Epithelial cell of esophagus (primary cell): ENCODE measurements around the gene RSAD1.

ENCODE experiments used
- DNase-seq: peaks from one replicate; pipeline ENCODE4 v3.0.0; 2010; ENCODE audit warnings: low read depth
- H3K4me3 ChIP-seq: 2 replicates; pipeline ENCODE4 v1.5.1; 2011; ENCODE audit warnings: mild to moderate bottlenecking, low read length, control low read depth
- CTCF ChIP-seq: IDR thresholded peaks from 2 replicates; pipeline ENCODE4 v1.5.1; 2011; ENCODE audit warnings: low read depth, mild to moderate bottlenecking, low read length, control low read depth, inconsistent platforms; ENCODE audit not compliant: insufficient read depth; ENCODE audit errors: missing control alignments

The RSAD1 gene

GRCh38 chr17:50468304-50469207, 10.1 kb upstream of the RSAD1 start, which contains the start of gene CHAD:
CHAD (minus strand) TSS chr17:50468880; CDS start chr17:50468813, 67 bp downstream.
- DNase-seq = no peak
- H3K4me3 ChIP-seq = no peak within 1 kb of the TSS
- TF ChIP-seq CTCF = no peak

- DNase-seq = no peak
- no peak overlapping the region for H3K4me3 ChIP-seq
- TF ChIP-seq CTCF = no peak
Observed at GRCh38 chr17:50469208-50469605, 9.5 kb upstream of the RSAD1 start.

- no peak for TF ChIP-seq CTCF
- no peak overlapping the region for H3K4me3 ChIP-seq
- no peak for DNase-seq
Observed at GRCh38 chr17:50469671-50470305, 8.9 kb upstream of the RSAD1 start.

- H3K4me3 ChIP-seq = no peak overlapping the region
- no peak for TF ChIP-seq CTCF
- DNase-seq = no peak
Observed at GRCh38 chr17:50470426-50470825, 8.2 kb upstream of the RSAD1 start.

GRCh38 chr17:50471009-50471905, 7.4 kb upstream of the RSAD1 start:
- TF ChIP-seq CTCF = no peak
- no peak overlapping the region for H3K4me3 ChIP-seq
- no peak for DNase-seq

GRCh38 chr17:50472286-50472685, 6.4 kb upstream of the RSAD1 start:
- no peak overlapping the region for H3K4me3 ChIP-seq
- no peak for TF ChIP-seq CTCF
- DNase-seq = no peak
